Measurements from ENCODE around the gene PUS7L. TPM values are rescaled to one million over a fixed set of nuclear protein-coding genes. Genes with fewer than 3 reads are reported as not detected.

The PUS7L gene
- polyA plus RNA-seq, 1 of the 3 experiments (the other 2 are of a cell fraction), result 1.8 TPM

GRCh38 chr12:43696154-43696553 lies 62.4 kb downstream of the PUS7L start (continued):
- TF ChIP-seq POLR2AphosphoS5 (IDR thresholded peaks at IDR 0.05; ENCODE audit: low read depth, low read length), result no peak
- TF ChIP-seq TCF12 (IDR thresholded peaks at IDR 0.05), result no peak

GRCh38 chr12:43694879-43695278 lies 63.7 kb downstream of the PUS7L start:
- 67% methylated on average over 1 of the region's 1 CpG for WGBS (ENCODE audit: low lambda C conversion rate)
- ChIA-PET POLR2A (no interaction called here), CTCF (interaction anchor here (0.7 kb wide), 1 partner anchor 1293 kb away, joined by 3 read pairs; no protein-coding TSS in a partner anchor)
- Histone ChIP-seq H3K4me1 (ENCODE audit: control insufficient read depth in 1 of 2, insufficient read depth in 2 of 2, low read depth in 1 of 2, low read length in 1 of 2) (no peaks in the 10 kb centered on the region), H3K9ac (no peak overlapping the region), H3K79me2 (ENCODE audit: insufficient read depth) (no peaks in the 10 kb centered on the region), H3K27ac (ENCODE audit: low read depth in 2 of 2, low read length in 1 of 2) (no peak overlapping the region), H3K27me3 (ENCODE audit: insufficient read depth) (no peaks in the 10 kb centered on the region), H2AFZ (ENCODE audit: low read depth) (no peak overlapping the region), H3F3A (replicated peaks; ENCODE audit: insufficient read depth) (no peaks in the 10 kb centered on the region), H3K4me3 (ENCODE audit: low read depth in 2 of 2, low read length in 1 of 2) (no peak overlapping the region), H3K9me3 (no peaks in the 10 kb centered on the region), H3K9me2 (no peaks in the 10 kb centered on the region), H3K36me3 (replicated peaks in 1 of 2; ENCODE audit: control insufficient read depth in 1 of 2, insufficient read depth in 2 of 2, low read length in 1 of 2) (no peaks in the 10 kb centered on the region), H3K4me2 (no peak overlapping the region), H4K20me1 (ENCODE audit: insufficient read depth) (no peaks in the 10 kb centered on the region)
- DNase-seq, result no peak
- TF ChIP-seq YY1 (IDR thresholded peaks at IDR 0.05; ENCODE audit: low read depth), result no peak
- TF ChIP-seq CTCF (IDR thresholded peaks at IDR 0.05), result no peak
- TF ChIP-seq IRF3 (IDR thresholded peaks at IDR 0.05; ENCODE audit: low read depth, low read length), result no peak
- TF ChIP-seq GABPA (IDR thresholded peaks at IDR 0.05; ENCODE audit: low read depth), result no peak

- no peaks in the 10 kb centered on the region for H3F3A ChIP-seq (replicated peaks; ENCODE audit: insufficient read depth)
- no peak for DNase-seq
- no peaks in the 10 kb centered on the region for H3K27me3 ChIP-seq (ENCODE audit: insufficient read depth)
- H3K27ac ChIP-seq (ENCODE audit: low read depth in 2 of 2, low read length in 1 of 2), result no peak overlapping the region
- no peak overlapping the region for H3K9ac ChIP-seq
- no peak overlapping the region for H3K4me3 ChIP-seq (ENCODE audit: low read depth in 2 of 2, low read length in 1 of 2)
- H2AFZ ChIP-seq (ENCODE audit: low read depth), result peak overlapping the region; percentile 39; the same call in 1 of the 2 replicates
- no peaks in the 10 kb centered on the region for H3K9me3 ChIP-seq
- no peaks in the 10 kb centered on the region for H3K9me2 ChIP-seq
- WGBS (ENCODE audit: low lambda C conversion rate), result 5% methylated on average over 1 of the region's 1 CpG
- no peaks in the 10 kb centered on the region for H3K36me3 ChIP-seq (replicated peaks in 1 of 2; ENCODE audit: control insufficient read depth in 1 of 2, insufficient read depth in 2 of 2, low read length in 1 of 2)
- CTCF ChIA-PET, result no interaction called here
- TF ChIP-seq IRF3 (IDR thresholded peaks at IDR 0.05; ENCODE audit: low read depth, low read length) (no peak), POLR2AphosphoS5 (IDR thresholded peaks at IDR 0.05; ENCODE audit: low read depth, low read length) (no peak), FOSL2 (IDR thresholded peaks at IDR 0.05; ENCODE audit: borderline replicate concordance, low read depth) (peak; percentile 34; the same call in 1 of the 2 replicates), RXRA (IDR thresholded peaks at IDR 0.05; ENCODE audit: borderline replicate concordance, low read depth) (no peak), NRF1 (IDR thresholded peaks at IDR 0.05; ENCODE audit: low read depth, low read length) (no peak), GATA2 (CRISPR knock-in tag; IDR thresholded peaks at IDR 0.05) (no peak), TCF12 (IDR thresholded peaks at IDR 0.05) (0 out of 2 replicates have a peak, but pooled peaks have one; percentile 19), SIN3A (IDR thresholded peaks at IDR 0.05; ENCODE audit: borderline replicate concordance, low read depth, low read length) (no peak), JUND (IDR thresholded peaks at IDR 0.05) (peak; percentile 5; the same call in 1 of the 2 replicates), REST (IDR thresholded peaks at IDR 0.05; ENCODE audit: low read depth, low read length) (no peak), NFIC (IDR thresholded peaks at IDR 0.05; ENCODE audit: borderline replicate concordance) (no peak), RCOR1 (IDR thresholded peaks at IDR 0.05; ENCODE audit: low read length) (no peak), TEAD4 (IDR thresholded peaks at IDR 0.05; ENCODE audit: borderline replicate concordance, insufficient read depth) (no peak), FOXJ3 (CRISPR knock-in tag; IDR thresholded peaks at IDR 0.05) (no peak), YY1 (IDR thresholded peaks at IDR 0.05; ENCODE audit: low read depth) (no peak), CHD2 (IDR thresholded peaks at IDR 0.05; ENCODE audit: low read length, partially characterized antibody) (no peak)
- no peaks in the 10 kb centered on the region for H3K4me1 ChIP-seq (ENCODE audit: control insufficient read depth in 1 of 2, insufficient read depth in 2 of 2, low read depth in 1 of 2, low read length in 1 of 2)
- no peaks in the 10 kb centered on the region for H3K79me2 ChIP-seq (ENCODE audit: insufficient read depth)
- no peaks in the 10 kb centered on the region for H4K20me1 ChIP-seq (ENCODE audit: insufficient read depth)
- H3K4me2 ChIP-seq, result no peak overlapping the region
- POLR2A ChIA-PET, result no interaction called here
These were observed 66.5 kb downstream of the PUS7L start for GRCh38 chr12:43692064-43692463.
